ENCODE data around the gene GALC. TPM values are rescaled to one million over a fixed set of nuclear protein-coding genes. Genes with fewer than 3 reads are reported as not detected.

The GALC gene
- total RNA-seq, 2 donors from 2014 or later, result 31.8 to 76.0 TPM

- H3K27ac Mint-ChIP-seq, result no peak overlapping the region
- Histone ChIP-seq H3K4me1 (ENCODE audit: control insufficient read depth, insufficient read depth, low read length) (peaks cover 5% of the 10 kb centered on the region), H3K27ac (ENCODE audit: low read depth, low read length) (no peak overlapping the region), H3K4me3 (ENCODE audit: low read length) (no peak overlapping the region), H3K9me3 (ENCODE audit: control insufficient read depth, low read length) (peaks cover 8% of the 10 kb centered on the region), H3K27me3 (ENCODE audit: control insufficient read depth, insufficient read depth, low read length, poor library complexity, severe bottlenecking) (no peaks in the 10 kb centered on the region), H3K9ac (ENCODE audit: extremely low read depth, low read length, poor library complexity, severe bottlenecking) (no peak overlapping the region), H3K36me3 (ENCODE audit: control insufficient read depth, insufficient read depth, low read length) (peaks cover 6% of the 10 kb centered on the region)
- no peak for TF ChIP-seq CTCF (conservative IDR thresholded peaks at IDR 0.05)
- no peak overlapping the region for H3K4me3 Mint-ChIP-seq
- H3K27me3 Mint-ChIP-seq (ENCODE audit: insufficient read depth), result no peaks in the 10 kb centered on the region
- H3K9me3 Mint-ChIP-seq, result no peaks in the 10 kb centered on the region
- 96% methylated on average over 2 of the region's 2 CpGs; no CpG with 5 or more reads in 1 of the 2 experiments for WGBS, 2 experiments (ENCODE audit: insufficient coverage in 1 of 2, insufficient read length in 1 of 2)
- DNase-seq, result no peak
- peaks cover 11% of the 10 kb centered on the region for H3K4me1 Mint-ChIP-seq
- no peaks in the 10 kb centered on the region for H3K36me3 Mint-ChIP-seq (ENCODE audit: low read depth)
Observed at GRCh38 chr14:87989956-87990299, 3.1 kb downstream of the GALC start.

- DNase-seq, result no peak
- H3K4me1 Mint-ChIP-seq, result peaks cover 11% of the 10 kb centered on the region
- TF ChIP-seq CTCF (conservative IDR thresholded peaks at IDR 0.05), result no peak
- H3K27me3 Mint-ChIP-seq (ENCODE audit: insufficient read depth), result no peaks in the 10 kb centered on the region
- Histone ChIP-seq H3K27me3 (ENCODE audit: control insufficient read depth, insufficient read depth, low read length, poor library complexity, severe bottlenecking) (no peaks in the 10 kb centered on the region), H3K9me3 (ENCODE audit: control insufficient read depth, low read length) (peaks cover 2% of the 10 kb centered on the region), H3K27ac (ENCODE audit: low read depth, low read length) (no peak overlapping the region), H3K4me1 (ENCODE audit: control insufficient read depth, insufficient read depth, low read length) (peaks cover 5% of the 10 kb centered on the region), H3K9ac (ENCODE audit: extremely low read depth, low read length, poor library complexity, severe bottlenecking) (no peak overlapping the region), H3K36me3 (ENCODE audit: control insufficient read depth, insufficient read depth, low read length) (peaks cover 6% of the 10 kb centered on the region), H3K4me3 (ENCODE audit: low read length) (no peak overlapping the region)
- H3K27ac Mint-ChIP-seq, result no peak overlapping the region
- no peak overlapping the region for H3K4me3 Mint-ChIP-seq
- H3K36me3 Mint-ChIP-seq (ENCODE audit: low read depth), result peaks cover 3% of the 10 kb centered on the region
- WGBS, 2 experiments (ENCODE audit: insufficient coverage in 1 of 2, insufficient read length in 1 of 2), result 92 to 93% methylated on average over 5 of the region's 5 CpGs
- no peaks in the 10 kb centered on the region for H3K9me3 Mint-ChIP-seq
Observed at GRCh38 chr14:87989221-87989955, 3.6 kb downstream of the GALC start.

GRCh38 chr14:87979689-87980088 lies 13.3 kb downstream of the GALC start:
- Histone ChIP-seq H3K4me1 (ENCODE audit: control insufficient read depth, insufficient read depth, low read length) (no peaks in the 10 kb centered on the region), H3K4me3 (ENCODE audit: low read length) (no peak overlapping the region), H3K27ac (ENCODE audit: low read depth, low read length) (no peak overlapping the region), H3K36me3 (ENCODE audit: control insufficient read depth, insufficient read depth, low read length) (peaks cover 3% of the 10 kb centered on the region), H3K27me3 (ENCODE audit: control insufficient read depth, insufficient read depth, low read length, poor library complexity, severe bottlenecking) (no peaks in the 10 kb centered on the region), H3K9me3 (ENCODE audit: control insufficient read depth, low read length) (no peaks in the 10 kb centered on the region), H3K9ac (ENCODE audit: extremely low read depth, low read length, poor library complexity, severe bottlenecking) (no peak overlapping the region)
- H3K4me3 Mint-ChIP-seq, result no peak overlapping the region
- no peaks in the 10 kb centered on the region for H3K27me3 Mint-ChIP-seq (ENCODE audit: insufficient read depth)
- no peak overlapping the region for H3K27ac Mint-ChIP-seq
- TF ChIP-seq CTCF (conservative IDR thresholded peaks at IDR 0.05), result no peak
- H3K9me3 Mint-ChIP-seq, result no peaks in the 10 kb centered on the region
- WGBS, 2 experiments (ENCODE audit: insufficient coverage in 1 of 2, insufficient read length in 1 of 2), result 88% methylated on average over 1 of the region's 1 CpG; no CpG with 5 or more reads in 1 of the 2 experiments
- H3K4me1 Mint-ChIP-seq, result no peaks in the 10 kb centered on the region
- DNase-seq, result no peak
- peaks cover 37% of the 10 kb centered on the region for H3K36me3 Mint-ChIP-seq (ENCODE audit: low read depth)

Measured in endodermal cell (in vitro differentiated cells).